Thoracic aorta (tissue), 2 donors: ENCODE results near the gene ARHGAP6. TPM values are rescaled to one million over a fixed set of nuclear protein-coding genes. Genes with fewer than 3 reads are reported as not detected.

ENCODE experiments used
- ATAC-seq: fragments of 150-250 bp; one replicate; pipeline ENCODE4 v1.8.0; 2017; ENCODE audit warnings: low read depth; ENCODE audit not compliant: insufficient number of reproducible peaks, low FRiP score
- DNase-seq: peaks from one replicate; pipeline ENCODE4 v3.0.0-alpha.2; 2020; ENCODE audit warnings: low spot score
- H3K27ac ChIP-seq, 2 donors: fragments of 200-600 bp; sonication (generic); 1 replicate in 1 of 2; 2 replicates in 1 of 2; pipeline ENCODE4 v1.5.1; 2016; ENCODE audit warnings: mild to moderate bottlenecking in 2 of 2, moderate library complexity in 2 of 2
- H3K27me3 ChIP-seq: fragments of 200-600 bp; sonication (generic); replicated peaks from 2 replicates; pipeline ENCODE4 v1.6.0; 2016; ENCODE audit warnings: mild to moderate bottlenecking; ENCODE audit not compliant: insufficient read depth
- H3K36me3 ChIP-seq: fragments of 200-600 bp; sonication (generic); one replicate; pipeline ENCODE4 v1.5.1; 2016
- H3K4me1 ChIP-seq, 2 donors: fragments of 200-600 bp; sonication (generic); 1 replicate in 1 of 2; 2 replicates in 1 of 2; pipeline versions ENCODE4 v1.5.1 to v1.6.0; 2016; ENCODE audit warnings: low read depth in 2 of 2, mild to moderate bottlenecking in 1 of 2; ENCODE audit not compliant: control insufficient read depth in 1 of 2
- H3K4me3 ChIP-seq: fragments of 200-600 bp; sonication (generic); 2 replicates; pipeline ENCODE4 v1.5.1; 2016; ENCODE audit warnings: mild to moderate bottlenecking
- H3K9me3 ChIP-seq: fragments of 200-600 bp; sonication (generic); 2 replicates; pipeline ENCODE4 v1.5.1; 2016
- CTCF ChIP-seq: fragments of 200-600 bp; sonication (generic); IDR thresholded peaks from one replicate; pipeline ENCODE4 v1.5.1; 2019; ENCODE audit warnings: antibody characterized with exemption
- total RNA-seq, 2 donors: library from RNA; depleted of rRNA; stranded (reverse); fragments of >200 nt; gene quantifications; one replicate each; pipeline versions ENCODE4 v1.1.0 to v1.2.3, GENCODE V29; 2016

The ARHGAP6 gene
- total RNA-seq, 2 donors from 2014 or later = 14.6 to 22.3 TPM

- Histone ChIP-seq H3K4me3 (no peak overlapping the region), H3K4me1 (peaks cover 0 to 6% of the 10 kb centered on the region in 2 donors), H3K9me3 (no peaks in the 10 kb centered on the region), H3K36me3 (no peaks in the 10 kb centered on the region), H3K27me3 (no peaks in the 10 kb centered on the region), H3K27ac (no peak overlapping the region)
- TF ChIP-seq CTCF = no peak
- DNase-seq (no peak), ATAC-seq (no peak)
Measured at GRCh38 chrX:11553594-11553993, 112.1 kb downstream of the ARHGAP6 start.

- Histone ChIP-seq H3K4me3 (no peak overlapping the region), H3K27ac (no peak overlapping the region), H3K4me1 (no peaks in the 10 kb centered on the region), H3K36me3 (no peaks in the 10 kb centered on the region), H3K9me3 (no peaks in the 10 kb centered on the region), H3K27me3 (no peaks in the 10 kb centered on the region)
- ATAC-seq = no peak
- no peak for TF ChIP-seq CTCF
- DNase-seq = no peak
Measured at GRCh38 chrX:11551151-11551550, 114.6 kb downstream of the ARHGAP6 start.

GRCh38 chrX:11546917-11547316 lies 118.8 kb downstream of the ARHGAP6 start:
- Histone ChIP-seq H3K36me3 (no peaks in the 10 kb centered on the region), H3K4me1 (peaks cover 0 to 5% of the 10 kb centered on the region in 2 donors), H3K27ac (no peak overlapping the region), H3K9me3 (no peaks in the 10 kb centered on the region), H3K4me3 (no peak overlapping the region), H3K27me3 (no peaks in the 10 kb centered on the region)
- DNase-seq (no peak), ATAC-seq (no peak)
- no peak for TF ChIP-seq CTCF

GRCh38 chrX:11543249-11543648 lies 122.5 kb downstream of the ARHGAP6 start:
- DNase-seq = no peak
- ATAC-seq = no peak
- Histone ChIP-seq H3K27me3 (no peaks in the 10 kb centered on the region), H3K4me1 (peaks cover 0 to 5% of the 10 kb centered on the region in 2 donors), H3K27ac (no peak overlapping the region), H3K4me3 (no peak overlapping the region), H3K9me3 (no peaks in the 10 kb centered on the region), H3K36me3 (no peaks in the 10 kb centered on the region)
- TF ChIP-seq CTCF = no peak

- no peak overlapping the region for H3K4me3 ChIP-seq
- TF ChIP-seq CTCF = no peak
- no peak overlapping the region for H3K27ac ChIP-seq
- no peaks in the 10 kb centered on the region for H3K36me3 ChIP-seq
- DNase-seq (no peak), ATAC-seq (no peak)
- H3K9me3 ChIP-seq = no peaks in the 10 kb centered on the region
- peaks cover 0 to 5% of the 10 kb centered on the region in 2 donors for H3K4me1 ChIP-seq
- no peaks in the 10 kb centered on the region for H3K27me3 ChIP-seq
Measured at GRCh38 chrX:11541510-11541909, 124.2 kb downstream of the ARHGAP6 start.
